ENCODE data around the gene IQGAP1. TPM values are rescaled to one million over a fixed set of nuclear protein-coding genes. Genes with fewer than 3 reads are reported as not detected.
"Not testable (repeated sequence)": the region's sequence is repeated elsewhere in the genome, so short reads cannot be mapped to it uniquely, and the experiment has no call there.

IQGAP1 gene
- total RNA-seq, 1 donor from 2014 or later = 47.6 TPM

- ATAC-seq (peak; percentile 54), DNase-seq (ENCODE audit: missing footprints) (no peak)
- intact Hi-C loops (cut with DNase I) = no loop called here
These were observed 109.3 kb downstream of the IQGAP1 start for GRCh38 chr15:90497376-90497775.

GRCh38 chr15:90497912-90498311 is 109.9 kb downstream of the IQGAP1 start:
- ATAC-seq (peak; percentile 37), DNase-seq (ENCODE audit: missing footprints) (no peak)
- intact Hi-C loops (cut with DNase I) = no loop called here

GRCh38 chr15:90500171-90500570 is 112.1 kb downstream of the IQGAP1 start:
- no peak for ATAC-seq
- intact Hi-C loops (cut with DNase I) = no loop called here

GRCh38 chr15:90501898-90502297 is 113.9 kb downstream of the IQGAP1 start:
- intact Hi-C loops (cut with DNase I) = no loop called here
- ATAC-seq = no peak
- no peak for DNase-seq (ENCODE audit: missing footprints)

More at GRCh38 chr15:90500171-90500570, 112.1 kb downstream of the IQGAP1 start:
- no peak for DNase-seq (ENCODE audit: missing footprints)

- intact Hi-C loops (cut with DNase I) = not testable (repeated sequence)
These were observed 122.7 kb downstream of the IQGAP1 start for GRCh38 chr15:90510781-90511180.

GRCh38 chr15:90511211-90511618 is 123.2 kb downstream of the IQGAP1 start:
- DNase-seq (ENCODE audit: missing footprints); intact Hi-C loops (cut with DNase I); ATAC-seq: not testable (repeated sequence)

More at GRCh38 chr15:90510781-90511180, 122.7 kb downstream of the IQGAP1 start:
- ATAC-seq; DNase-seq (ENCODE audit: missing footprints): not testable (repeated sequence)

GRCh38 chr15:90512276-90512675 is 124.2 kb downstream of the IQGAP1 start:
- ATAC-seq = no peak
- no peak for DNase-seq (ENCODE audit: missing footprints)
- intact Hi-C loops (cut with DNase I) = no loop called here

- no peak for ATAC-seq
- no peak for DNase-seq (ENCODE audit: missing footprints)
- intact Hi-C loops (cut with DNase I) = no loop called here
These were observed 124.9 kb downstream of the IQGAP1 start for GRCh38 chr15:90512981-90513380.

- ATAC-seq (no peak), DNase-seq (ENCODE audit: missing footprints) (no peak)
- intact Hi-C loops (cut with DNase I) = no loop called here
These were observed 125.4 kb downstream of the IQGAP1 start for GRCh38 chr15:90513448-90513847.

GRCh38 chr15:90513893-90514292 is 125.9 kb downstream of the IQGAP1 start:
- intact Hi-C loops (cut with DNase I); ATAC-seq; DNase-seq (ENCODE audit: missing footprints): not testable (repeated sequence)

GRCh38 chr15:90519688-90520087 is 131.6 kb downstream of the IQGAP1 start:
- ATAC-seq (no peak), DNase-seq (ENCODE audit: missing footprints) (no peak)
- intact Hi-C loops (cut with DNase I) = no loop called here

- intact Hi-C loops (cut with DNase I) = no loop called here
- DNase-seq (ENCODE audit: missing footprints) (no peak), ATAC-seq (no peak)
These were observed 132.3 kb downstream of the IQGAP1 start for GRCh38 chr15:90520365-90520764.

GRCh38 chr15:90523373-90523772 is 135.3 kb downstream of the IQGAP1 start:
- intact Hi-C loops (cut with DNase I) = no loop called here
- ATAC-seq (no peak), DNase-seq (ENCODE audit: missing footprints) (no peak)

GRCh38 chr15:90524018-90524803 is 136.2 kb downstream of the IQGAP1 start:
- intact Hi-C loops (cut with DNase I); ATAC-seq: not testable (repeated sequence)

GRCh38 chr15:90529011-90529370 is 140.9 kb downstream of the IQGAP1 start:
- DNase-seq (ENCODE audit: missing footprints) = no peak
- intact Hi-C loops (cut with DNase I) = no loop called here
- no peak for ATAC-seq

More at GRCh38 chr15:90524018-90524803, 136.2 kb downstream of the IQGAP1 start:
- not testable (repeated sequence) for DNase-seq (ENCODE audit: missing footprints)

GRCh38 chr15:90529371-90530249 is 141.6 kb downstream of the IQGAP1 start, which contains the start of gene CRTC3:
TSS of gene CRTC3 (plus strand) at chr15:90529923. CDS start at chr15:90530072, 149 bp downstream.
- intact Hi-C loops (cut with DNase I) = loop anchor here (2.0 to 5.0 kb wide), 2 partner anchors 31 to 68 kb away; no protein-coding TSS in a partner anchor
- ATAC-seq (peak; percentile 93), DNase-seq (ENCODE audit: missing footprints) (peak; percentile 85)

GRCh38 chr15:90530250-90531051 is 142.4 kb downstream of the IQGAP1 start:
- intact Hi-C loops (cut with DNase I) = loop anchor here (2.0 to 5.0 kb wide), 2 partner anchors 30 to 67 kb away; no protein-coding TSS in a partner anchor
- DNase-seq (ENCODE audit: missing footprints) (peak; percentile 82), ATAC-seq (peak; percentile 45)

GRCh38 chr15:90531147-90531546 is 143.1 kb downstream of the IQGAP1 start:
- intact Hi-C loops (cut with DNase I) = loop anchor here (2.0 to 5.0 kb wide), 2 partner anchors 30 to 66 kb away; no protein-coding TSS in a partner anchor
- DNase-seq (ENCODE audit: missing footprints) (no peak), ATAC-seq (no peak)
